IMR-90 (cell line): Measurements from ENCODE around the gene AFF2. TPM values are rescaled to one million over a fixed set of nuclear protein-coding genes. Genes with fewer than 3 reads are reported as not detected.

Experiments
- ATAC-seq: fragments of 200-7000 bp; cut with Tn5 transposase; 2 replicates; pipeline ENCODE4 v1.9.1; 2020; ENCODE audit warnings: low read depth, mild to moderate bottlenecking, moderate library complexity
- BruUV-seq: library from RNA; stranded (reverse); fragments of 400-500 nt; replicated peaks from 2 replicates; lab custom pipeline; 2021; lab: Mats Ljungman, UMichigan
- CTCF ChIA-PET: fragments of 300-600 bp; formaldehyde crosslinking; extraction: SDS; loops from one replicate; lab custom pipeline; 2021; ENCODE audit warnings: antibody characterized with exemption; lab: Yijun Ruan, JAX
- POLR2A ChIA-PET: fragments of 300-600 bp; sonication (Branson Sonifier 250); formaldehyde crosslinking; loops from one replicate; lab custom pipeline; 2022; ENCODE audit warnings: antibody characterized with exemption; ENCODE audit not compliant: unreplicated experiment; lab: Charles Lee
- DNase-seq: peaks from one replicate; pipeline ENCODE4 v3.0.0; 2013
- H2AFZ ChIP-seq: replicated peaks from 2 replicates; pipeline ENCODE3; 2013; ENCODE audit warnings: low read length, mild to moderate bottlenecking; ENCODE audit not compliant: poor library complexity
- H2AK5ac ChIP-seq: 2 replicates; pipeline ENCODE4 v1.6.1; 2013; ENCODE audit warnings: low read depth, low read length, inconsistent platforms
- H2AK9ac ChIP-seq: replicated peaks from 2 replicates; pipeline ENCODE3; 2013; ENCODE audit warnings: mild to moderate bottlenecking, low read depth, low read length, moderate library complexity; ENCODE audit not compliant: poor library complexity
- H2BK120ac ChIP-seq: 2 replicates; pipeline ENCODE4 v1.6.1; 2013; ENCODE audit warnings: low read depth, low read length, inconsistent platforms
- H2BK15ac ChIP-seq: 3 replicates; pipeline ENCODE4 v1.6.1; 2013; ENCODE audit warnings: low read depth, low read length, inconsistent platforms
- H2BK20ac ChIP-seq: 2 replicates; pipeline ENCODE4 v1.6.1; 2013; ENCODE audit warnings: low read depth, mild to moderate bottlenecking, inconsistent platforms, low read length, moderate library complexity
- H2BK5ac ChIP-seq: 2 replicates; pipeline ENCODE4 v1.6.1; 2013; ENCODE audit warnings: mild to moderate bottlenecking, low read depth, low read length, inconsistent platforms; ENCODE audit not compliant: poor library complexity, severe bottlenecking
- H3K14ac ChIP-seq: replicated peaks from 2 replicates; pipeline ENCODE4 v1.6.1; 2013; ENCODE audit warnings: low read depth, low read length, inconsistent platforms
- H3K18ac ChIP-seq: 2 replicates; pipeline ENCODE4 v1.6.1; 2013; ENCODE audit warnings: low read depth, low read length, control low read depth
- H3K23ac ChIP-seq: 2 replicates; pipeline ENCODE4 v1.6.1; 2013; ENCODE audit warnings: low read depth, low read length, inconsistent platforms
- H3K27ac ChIP-seq: 2 replicates; pipeline ENCODE4 v1.5.1; 2013; ENCODE audit warnings: mild to moderate bottlenecking, control low read depth, low read length; ENCODE audit not compliant: insufficient read depth
- H3K27me3 ChIP-seq: 2 replicates; pipeline ENCODE4 v1.6.1; 2013; ENCODE audit warnings: low read length; ENCODE audit not compliant: control insufficient read depth, insufficient read depth
- H3K36me3 ChIP-seq: 2 replicates; pipeline ENCODE4 v1.6.1; 2013; ENCODE audit warnings: low read length, mixed read lengths; ENCODE audit not compliant: control insufficient read depth, insufficient read depth
- H3K4ac ChIP-seq: 2 replicates; pipeline ENCODE4 v1.6.1; 2013; ENCODE audit warnings: low read depth, low read length, inconsistent platforms
- H3K4me1 ChIP-seq: 2 replicates; pipeline ENCODE4 v1.6.1; 2013; ENCODE audit warnings: low read length, mixed read lengths; ENCODE audit not compliant: control insufficient read depth, insufficient read depth
- H3K4me2 ChIP-seq: 2 replicates; pipeline ENCODE4 v1.6.1; 2013; ENCODE audit warnings: low read depth, mild to moderate bottlenecking, control low read depth, low read length, moderate library complexity
- H3K4me3 ChIP-seq: 2 replicates; pipeline ENCODE4 v1.5.1; 2013; ENCODE audit warnings: low read depth, mild to moderate bottlenecking, control low read depth, low read length, moderate library complexity; ENCODE audit not compliant: insufficient read depth
- H3K56ac ChIP-seq: 2 replicates; pipeline ENCODE4 v1.6.1; 2013; ENCODE audit warnings: low read length, inconsistent platforms; ENCODE audit not compliant: insufficient read depth; ENCODE audit errors: extremely low read depth
- H3K79me1 ChIP-seq, 2 experiments: 2 replicates each; pipeline ENCODE4 v1.6.1; 2013; ENCODE audit warnings: low read length in 2 of 2, inconsistent platforms in 1 of 2, low read depth in 1 of 2
- H3K9ac ChIP-seq: 2 replicates; pipeline ENCODE4 v1.6.1; 2013; ENCODE audit warnings: low read depth, low read length, control low read depth
- H3K9me1 ChIP-seq: 2 replicates; pipeline ENCODE4 v1.6.1; 2013; ENCODE audit warnings: low read length, inconsistent platforms; ENCODE audit not compliant: insufficient read depth
- H3K9me3 ChIP-seq: 2 replicates; pipeline ENCODE4 v1.6.1; 2013; ENCODE audit warnings: low read length; ENCODE audit not compliant: control insufficient read depth, insufficient read depth
- H4K20me1 ChIP-seq: 2 replicates; pipeline ENCODE4 v1.6.1; 2013; ENCODE audit warnings: low read length, inconsistent platforms; ENCODE audit not compliant: insufficient read depth
- H4K5ac ChIP-seq: 2 replicates; pipeline ENCODE4 v1.6.1; 2013; ENCODE audit warnings: mild to moderate bottlenecking, low read depth, low read length, control low read depth
- H4K8ac ChIP-seq, 2 experiments: 2 replicates each; pipeline ENCODE4 v1.6.1; 2013; ENCODE audit warnings: low read depth in 2 of 2, low read length in 2 of 2, control low read depth in 1 of 2, inconsistent platforms in 1 of 2
- H4K91ac ChIP-seq: 2 replicates; pipeline ENCODE4 v1.6.1; 2013; ENCODE audit warnings: low read depth, low read length, inconsistent platforms; ENCODE audit not compliant: insufficient read depth
- CTCF ChIP-seq: conservative IDR thresholded peaks from 2 replicates; pipeline ENCODE4 v1.5.1; 2012; ENCODE audit warnings: mild to moderate bottlenecking, low read depth, low read length, improper control_type of control experiment
- MXI1 ChIP-seq: IDR thresholded peaks from 2 replicates; pipeline ENCODE4 v1.6.1; 2012; ENCODE audit warnings: low read depth, mild to moderate bottlenecking, low read length, moderate library complexity, borderline replicate concordance
- RAD21 ChIP-seq: IDR thresholded peaks from 2 replicates; pipeline ENCODE4 v1.6.1; 2012; ENCODE audit warnings: low read length, improper control_type of control experiment
- SMC3 ChIP-seq: fragments of 150-350 bp; IDR thresholded peaks from 2 replicates; pipeline ENCODE4 v1.6.1; 2016; ENCODE audit warnings: low read depth, mild to moderate bottlenecking, antibody characterized with exemption, low read length, moderate library complexity
- WGBS, 2 experiments: methylation state at CpG; one replicate each; pipeline versions ENCODE4 v1.1.5 to v1.1.7; 2013; ENCODE audit warnings: missing lambda C conversion rate in 2 of 2; ENCODE audit not compliant: insufficient read length in 1 of 2; ENCODE audit errors: extremely low coverage in 2 of 2; 5-methylcytosine and 5-hydroxymethylcytosine counted together
- dilution Hi-C: fragments of 300-500 bp; cut with HindIII; formaldehyde crosslinking; loops from one replicate; pipeline ENCODE4 v1.14.3; 2018; ENCODE audit warnings: low sequenced_read_pairs; ENCODE audit not compliant: unreplicated experiment
- in situ Hi-C: fragments of 300-500 bp; cut with MboI; formaldehyde crosslinking; loops from 3 replicates; pipeline ENCODE4 v1.14.3; 2019; ENCODE audit warnings: low sequenced_read_pairs, inconsistent platforms, mixed read lengths
- intact Hi-C: fragments of 100-400 bp; cut with micrococcal nuclease; formaldehyde crosslinking; loops from 2 replicates; pipeline ENCODE4 v1.10.0; 2022
- polyA plus RNA-seq, 3 experiments: library from polyadenylated mRNA; depleted of rRNA; stranded (reverse); fragments of >200 nt; gene quantifications; 2 replicates each; pipeline ENCODE4 v1.2.3, GENCODE V29; 2012; ENCODE audit warnings: low replicate concordance in 1 of 3
- total RNA-seq: library from RNA; depleted of rRNA; stranded (reverse); fragments of >200 nt; gene quantifications from 2 replicates; pipeline ENCODE4 v1.2.3, GENCODE V29; 2012

AFF2 gene
- total and polyA plus RNA-seq, 2 of the 4 experiments (the other 2 are of a cell fraction): 0.15 to 0.72 TPM

DNA sequence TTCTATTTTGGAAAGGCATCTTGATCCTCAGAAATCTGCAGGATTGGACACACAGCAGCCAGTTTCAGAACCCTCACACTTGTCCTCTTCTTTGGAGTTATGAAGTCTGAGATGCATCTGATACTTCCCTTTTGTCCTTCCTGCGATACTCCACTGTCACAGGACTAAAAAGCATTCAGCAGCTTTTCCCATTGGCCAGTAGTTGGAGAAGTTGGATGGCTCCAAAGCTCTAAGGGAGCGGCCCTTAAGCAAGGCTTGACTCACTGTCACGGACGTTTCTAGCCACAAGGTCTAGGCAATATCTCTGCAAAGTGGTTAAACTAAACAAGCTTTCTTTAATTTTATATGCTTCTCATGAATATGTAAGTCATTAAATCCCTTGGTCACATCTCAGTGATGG, 417.0 kb downstream of the AFF2 start:
- Histone ChIP-seq H4K8ac (no peak overlapping the region), H2AK9ac (no peak overlapping the region), H3K9ac (no peak overlapping the region), H3K56ac (no peak overlapping the region), H3K4ac (no peak overlapping the region), H3K4me3 (no peak overlapping the region), H3K4me1 (no peaks in the 10 kb centered on the region), H3K9me1 (no peaks in the 10 kb centered on the region), H3K36me3 (no peaks in the 10 kb centered on the region), H3K9me3 (no peaks in the 10 kb centered on the region), H3K27ac (no peak overlapping the region), H3K14ac (no peak overlapping the region), H4K91ac (no peak overlapping the region), H2BK120ac (no peak overlapping the region), H2BK20ac (no peak overlapping the region), H3K79me1 (no peaks in the 10 kb centered on the region), H4K20me1 (no peaks in the 10 kb centered on the region), H2AK5ac (no peak overlapping the region), H2BK5ac (no peak overlapping the region), H2AFZ (no peak overlapping the region), H3K23ac (no peak overlapping the region), H2BK15ac (no peak overlapping the region), H3K27me3 (no peaks in the 10 kb centered on the region), H3K4me2 (no peak overlapping the region), H3K18ac (no peak overlapping the region), H4K5ac (no peak overlapping the region)
- in situ Hi-C loops: no loop called here
- POLR2A ChIA-PET: no interaction called here
- WGBS, 2 experiments: no CpG with 5 or more reads among the region's 4 CpGs
- no peak for DNase-seq
- ATAC-seq: no peak
- intact Hi-C loops: no loop called here
- CTCF ChIA-PET: no interaction called here
- BruUV-seq: no TSS peak
- dilution Hi-C loops: no loop called here
- no peak for TF ChIP-seq MXI1
- no peak for TF ChIP-seq SMC3
- TF ChIP-seq RAD21: no peak
- no peak for TF ChIP-seq CTCF
